DMS53 treated with DMSO at 0.1 percent for 48 hours (cell line): ENCODE results near the gene UNC5B.
"Not testable (repeated sequence)": the region's sequence is repeated elsewhere in the genome, so short reads cannot be mapped to it uniquely, and the experiment has no call there.

Source experiments
- DNase-seq: peaks from one replicate; lab custom pipeline; 2025; ENCODE audit not compliant: unreplicated experiment; lab: John Stamatoyannopoulos, UW

Gene UNC5B

DNA sequence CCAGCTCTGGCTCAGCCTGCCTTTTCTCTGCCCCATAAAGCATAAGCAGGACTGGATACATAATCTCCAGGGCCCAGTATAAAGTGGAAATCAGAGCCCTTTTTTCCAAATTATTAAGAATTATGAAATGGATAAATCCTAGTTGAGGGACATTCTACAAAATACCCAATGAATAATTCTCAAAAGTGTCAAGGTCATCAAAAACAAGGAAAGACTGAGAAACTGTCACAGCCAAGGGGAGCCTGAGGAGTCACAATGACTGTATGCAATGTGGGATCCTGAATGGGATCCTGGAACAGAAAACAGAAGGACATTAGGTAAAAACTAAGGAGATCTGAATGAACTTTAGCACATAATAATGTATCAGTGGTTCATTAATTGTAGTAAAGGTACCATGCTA is 4.8 kb upstream of the UNC5B start:
- DNase-seq = no peak

DNA sequence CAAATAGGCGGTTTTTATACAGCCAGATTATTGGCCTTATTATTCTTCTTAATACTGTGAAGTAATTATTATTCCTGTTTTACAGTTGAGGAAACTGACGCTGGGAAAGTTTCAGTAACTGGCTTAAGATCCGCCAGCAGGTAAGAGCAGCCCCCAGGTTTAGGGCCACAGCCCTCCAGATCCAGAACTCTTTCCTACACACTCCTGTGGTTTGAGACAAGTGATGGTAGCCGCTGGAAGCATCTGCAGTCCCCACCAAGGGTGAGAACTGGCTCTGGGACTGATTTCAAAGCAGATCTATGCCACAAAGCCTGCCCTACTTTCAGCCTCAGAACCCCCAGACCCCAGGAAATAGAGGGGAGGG is 3.0 kb upstream of the UNC5B start:
- no peak for DNase-seq

DNA sequence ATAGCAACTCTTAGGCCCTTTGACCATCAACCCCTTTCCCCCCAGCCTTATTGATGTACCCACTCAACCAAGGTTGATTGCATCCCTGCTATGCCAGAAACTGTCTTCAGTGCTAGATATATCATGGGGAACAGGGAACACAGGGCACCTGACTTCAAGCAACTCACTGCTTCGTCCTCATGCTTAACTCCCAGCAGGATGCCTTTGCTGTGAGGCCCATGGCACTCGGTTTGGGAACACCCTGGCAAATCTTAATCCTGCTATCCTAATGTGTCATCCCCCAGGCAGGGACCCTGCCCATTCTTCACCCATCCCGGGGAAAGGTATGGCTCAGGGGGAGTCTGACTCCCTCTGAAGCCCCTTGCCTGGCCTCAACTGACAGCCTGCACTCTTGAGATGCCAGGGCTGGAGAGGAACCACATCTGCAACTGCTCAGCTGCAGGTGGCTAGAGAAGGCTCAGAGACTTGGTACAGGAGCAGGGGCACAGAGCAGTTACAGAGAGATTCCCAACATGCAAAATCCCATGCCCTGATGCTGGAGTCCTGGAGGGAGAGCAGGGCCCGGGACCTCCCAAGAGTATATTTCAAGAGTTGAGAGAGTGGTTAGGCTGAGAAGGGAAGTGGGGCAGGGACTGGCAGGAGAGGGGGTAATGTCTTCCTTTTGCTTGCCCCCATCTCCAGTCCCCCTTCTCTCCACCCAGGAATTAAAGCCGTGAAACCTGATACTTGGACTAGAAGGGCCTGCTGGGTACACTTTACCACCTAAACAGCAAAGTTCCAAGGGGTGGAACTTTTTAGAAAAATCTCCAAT is 2.4 kb upstream of the UNC5B start:
- no peak for DNase-seq

DNA sequence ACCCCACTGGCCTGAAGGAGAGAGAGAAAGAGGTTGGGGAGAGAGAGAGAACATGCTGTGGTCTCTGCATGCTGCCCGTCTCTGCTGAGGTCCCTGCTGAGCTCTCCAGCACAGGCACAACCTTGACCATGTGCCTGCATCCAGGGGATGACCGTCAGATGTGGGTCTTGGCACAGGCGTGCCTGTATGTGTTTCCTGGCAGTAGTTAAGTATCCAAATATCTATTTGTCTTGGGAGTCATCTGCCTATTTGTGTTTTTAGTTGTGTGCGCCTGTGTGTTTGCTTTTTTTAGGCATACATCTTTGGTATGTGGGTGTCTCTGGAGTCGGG is 1.9 kb upstream of the UNC5B start:
- DNase-seq = no peak

DNA sequence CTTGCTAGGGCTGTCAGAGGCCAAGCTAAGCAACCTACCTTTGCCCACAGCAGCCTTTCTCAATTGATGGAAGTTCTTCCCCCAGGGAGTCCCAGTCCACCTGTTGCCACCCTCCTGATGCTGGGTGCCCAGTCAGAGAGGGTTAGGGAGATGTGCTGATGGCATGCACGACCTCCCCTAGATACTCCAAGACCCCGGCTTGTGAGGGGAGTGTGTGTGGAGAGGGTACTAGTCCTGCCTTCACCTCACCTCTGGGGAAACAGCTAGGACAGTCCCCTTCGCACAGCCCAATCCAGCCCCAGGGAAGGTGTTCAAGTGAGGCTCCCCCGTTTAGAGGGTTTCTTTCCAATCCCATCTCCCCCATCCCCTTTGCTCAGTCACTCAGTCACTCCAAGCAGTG is 1.3 kb upstream of the UNC5B start:
- DNase-seq = no peak

DNA sequence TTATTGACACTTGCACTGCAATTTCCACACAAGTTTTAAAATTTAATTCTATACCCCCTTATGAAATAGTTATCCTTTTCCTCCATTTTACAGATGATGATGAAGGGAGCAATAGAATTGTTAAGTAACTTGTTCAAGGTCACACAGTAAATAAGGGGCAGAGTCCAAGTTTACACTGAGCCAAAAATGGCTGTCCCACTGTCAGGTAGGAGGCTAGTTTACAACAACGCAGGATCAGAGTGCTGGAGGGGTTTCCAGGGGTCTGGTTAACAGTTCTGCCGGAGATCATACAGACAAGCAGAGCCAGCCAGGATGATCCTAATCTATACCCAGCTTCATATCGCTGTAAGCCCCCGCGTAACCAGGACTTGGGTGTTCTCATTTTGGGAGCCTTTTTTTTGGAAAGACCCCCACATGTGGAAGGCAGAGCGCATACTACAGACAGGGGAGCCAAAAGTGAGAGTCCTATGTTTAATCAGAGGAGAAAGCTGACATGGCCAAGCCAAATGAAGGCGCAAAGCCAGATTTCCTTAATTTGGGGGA is 524 bp upstream of the UNC5B start:
- DNase-seq = no peak

DNA sequence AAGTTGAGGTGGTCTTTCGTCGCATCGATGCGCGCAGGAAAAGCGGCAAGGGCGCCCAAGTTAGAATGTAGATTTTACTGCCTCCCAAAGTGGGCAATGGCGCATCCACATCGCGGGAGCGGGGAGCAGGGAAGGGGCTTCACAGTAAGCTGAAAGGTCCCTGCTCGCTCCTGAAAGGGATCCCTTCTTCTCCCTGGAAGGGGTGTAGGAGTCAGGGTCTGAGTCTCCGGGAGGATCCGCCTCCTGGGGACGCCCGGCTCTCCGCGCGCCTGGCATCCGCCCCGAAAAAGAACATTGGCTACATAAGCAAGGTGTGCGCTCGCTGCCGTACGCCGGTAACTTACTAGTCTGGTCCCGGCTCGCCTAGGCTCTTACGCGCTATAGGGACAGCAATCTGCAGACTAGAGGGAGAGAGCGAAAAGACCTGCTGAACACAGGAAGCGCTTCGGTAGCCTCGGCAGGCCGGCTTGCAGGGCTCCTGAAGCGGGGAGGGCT is 804 bp downstream of the UNC5B start:
- peak; percentile 87 for DNase-seq

DNA sequence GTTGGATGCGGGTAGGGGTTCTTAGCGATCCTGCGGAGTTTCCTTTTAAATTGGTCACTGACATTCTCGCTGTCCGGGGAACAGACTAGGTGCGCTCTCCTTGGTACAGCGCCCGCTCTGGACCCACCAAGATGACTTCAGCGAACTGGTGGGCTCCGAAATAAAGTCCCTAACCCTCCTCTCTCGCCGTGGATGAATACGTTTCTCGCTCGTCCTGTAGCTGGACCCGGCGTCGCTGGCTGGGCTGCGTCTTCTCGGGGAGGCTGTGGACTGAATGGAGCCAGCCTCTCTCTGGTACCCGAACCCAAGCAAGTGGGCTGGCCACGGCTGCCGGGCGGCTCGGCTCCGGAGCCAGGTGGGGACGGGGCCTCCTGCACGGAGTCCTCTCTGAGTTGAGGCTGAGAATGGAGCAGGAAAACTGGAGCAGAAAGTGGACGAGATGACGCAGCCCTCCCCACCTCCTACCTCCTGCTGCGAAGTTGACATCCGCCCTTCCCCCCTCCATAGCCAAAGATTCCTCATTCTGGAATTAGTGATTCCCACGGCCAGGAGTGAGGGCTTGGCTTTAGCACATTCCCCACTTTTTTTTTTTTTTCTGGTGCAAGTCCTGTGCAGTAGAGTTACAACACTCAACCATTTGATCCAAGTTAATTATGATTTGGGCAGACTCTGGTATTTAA is 1.5 kb downstream of the UNC5B start:
- no peak for DNase-seq

- no peak for DNase-seq
Observed at GRCh38 chr10:71214641-71215559, 2.5 kb downstream of the UNC5B start.

DNA sequence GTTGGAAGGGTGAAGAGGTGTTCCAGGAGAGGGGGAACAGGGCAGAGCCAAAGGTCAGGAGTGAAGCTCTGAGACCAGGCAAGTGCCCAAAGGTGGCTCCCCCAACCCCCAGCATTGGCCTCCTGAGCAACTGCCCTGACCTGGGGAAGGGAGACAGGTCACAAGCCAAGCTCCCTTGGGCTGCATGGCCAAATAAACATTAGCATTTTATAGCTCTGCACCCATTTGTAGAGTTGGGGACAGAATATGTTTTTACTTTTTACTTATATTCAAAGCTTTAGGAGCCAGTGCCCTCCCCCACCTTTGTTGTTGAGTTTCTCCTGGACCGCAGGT is 4.0 kb downstream of the UNC5B start:
- DNase-seq = no peak

DNA sequence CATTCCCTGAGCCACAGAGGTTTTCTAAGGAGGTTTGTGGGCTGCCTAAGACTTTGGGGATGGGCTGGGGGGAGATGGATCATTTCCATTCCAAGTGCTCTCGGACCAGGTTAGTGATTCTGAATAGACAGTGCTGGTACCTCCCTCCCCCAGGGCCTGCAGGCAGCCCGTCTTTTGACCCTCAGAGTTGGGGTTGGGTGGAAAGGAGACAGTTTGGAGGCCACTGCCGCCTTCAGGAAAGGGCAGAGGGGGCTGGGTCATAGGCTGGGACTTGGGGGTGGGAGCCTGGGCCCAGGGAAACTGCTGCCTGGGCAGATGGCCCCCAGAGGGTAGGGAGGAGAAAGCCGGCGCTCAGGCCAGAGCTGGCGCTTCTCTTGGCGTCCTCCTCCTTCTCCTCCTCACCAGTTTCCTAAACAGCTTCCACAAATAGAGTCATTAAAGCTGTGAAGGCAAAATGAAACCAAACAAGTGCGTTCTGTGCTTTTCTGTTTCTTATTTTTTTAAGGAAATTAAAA is 4.4 kb downstream of the UNC5B start:
- no peak for DNase-seq

DNA sequence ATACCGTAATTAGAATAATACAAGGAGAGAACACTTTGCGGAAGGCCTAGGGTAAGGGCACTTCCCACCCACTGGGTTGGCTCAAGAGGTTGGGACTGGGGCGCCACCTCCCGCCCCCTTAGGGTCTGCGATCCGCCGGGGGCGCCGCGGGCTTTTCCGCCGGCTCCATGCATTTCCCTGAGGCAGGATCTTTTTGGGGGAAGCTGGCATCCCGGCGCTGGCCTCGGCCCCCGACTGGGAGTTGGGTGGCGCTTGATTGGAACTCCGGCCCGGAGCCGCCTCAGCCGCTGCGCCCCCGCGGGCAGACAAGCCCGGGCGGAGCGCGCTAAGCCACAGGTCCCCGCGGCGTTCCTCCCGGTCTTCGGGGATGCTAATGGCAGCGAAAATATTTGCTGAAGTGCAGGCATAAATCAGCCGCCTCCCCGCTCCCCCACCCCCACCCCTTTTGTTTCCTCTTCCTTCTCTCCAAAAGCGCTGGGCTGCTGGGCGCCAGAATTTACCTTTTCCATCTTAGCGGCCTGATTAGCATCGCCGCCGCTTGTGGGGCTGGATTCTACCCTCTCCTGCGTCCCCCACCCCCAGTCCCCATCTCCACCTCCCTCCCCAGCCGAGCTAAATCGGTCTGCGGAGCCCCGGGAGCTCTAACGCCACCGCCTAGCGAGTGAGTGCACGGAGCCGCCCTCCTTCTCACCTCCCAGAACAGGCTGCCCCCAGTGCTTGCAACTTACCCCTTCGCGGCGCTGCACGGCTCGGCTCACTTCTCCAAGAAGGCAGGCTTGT is 5.1 kb downstream of the UNC5B start:
- peak; percentile 17 for DNase-seq

- peak; percentile 70 for DNase-seq
Observed at GRCh38 chr10:71218046-71218650, 5.8 kb downstream of the UNC5B start.

GRCh38 chr10:71218651-71219050 is 6.3 kb downstream of the UNC5B start:
- no peak for DNase-seq

DNA sequence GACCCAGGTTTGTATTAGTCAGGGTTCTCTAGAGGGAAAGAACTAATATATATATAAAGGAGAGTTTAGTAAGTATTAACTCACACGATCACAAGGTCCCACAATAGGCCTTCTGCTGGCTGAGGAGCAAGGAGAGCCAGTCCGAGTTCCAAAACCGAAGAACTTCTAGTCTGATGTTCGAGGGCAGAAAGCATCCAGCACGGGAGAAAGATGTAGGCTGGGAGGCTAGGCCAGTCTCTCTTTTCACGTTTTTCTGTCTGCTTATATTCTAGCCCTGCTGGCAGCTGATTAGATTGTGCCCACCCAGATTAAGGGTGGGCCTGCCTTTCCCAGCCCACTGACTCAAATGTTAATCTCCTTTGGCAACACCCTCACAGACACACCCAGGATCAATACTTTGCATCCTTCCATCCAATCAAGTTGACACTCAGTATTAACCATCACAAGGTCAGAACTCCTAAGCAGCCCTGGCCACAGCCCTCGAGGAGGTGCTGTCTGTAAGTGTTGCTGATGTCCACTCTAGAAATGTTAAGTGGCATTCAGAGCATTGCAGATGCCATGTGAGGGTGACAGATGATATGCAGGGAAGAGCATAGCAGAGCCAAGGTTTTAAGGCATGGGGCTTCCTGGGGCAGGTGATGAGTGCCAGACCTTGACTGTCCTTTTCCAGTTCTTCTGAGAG is 7.0 kb downstream of the UNC5B start:
- not testable (repeated sequence) for DNase-seq

GRCh38 chr10:71219918-71220688 is 7.7 kb downstream of the UNC5B start:
- no peak for DNase-seq

GRCh38 chr10:71220689-71221540 is 8.5 kb downstream of the UNC5B start:
- no peak for DNase-seq
